Glutamatergic neuron (in vitro differentiated cells): ENCODE data around the gene HNRNPF. TPM values are rescaled to one million over a fixed set of nuclear protein-coding genes. Genes with fewer than 3 reads are reported as not detected.

Experiments
- DNase-seq: peaks from one replicate; pipeline ENCODE4 v3.0.0; 2022
- H3K27ac Mint-ChIP-seq: one replicate; pipeline ENCODE4 v1.8.0; 2020; ENCODE audit warnings: mild to moderate bottlenecking, mixed read lengths, inconsistent platforms; ENCODE audit not compliant: unreplicated experiment
- H3K27me3 Mint-ChIP-seq: one replicate; pipeline ENCODE4 v1.8.0; 2020; ENCODE audit warnings: mild to moderate bottlenecking, moderate library complexity, mixed read lengths, inconsistent platforms; ENCODE audit not compliant: unreplicated experiment
- H3K36me3 Mint-ChIP-seq: one replicate; pipeline ENCODE4 v1.8.0; 2020; ENCODE audit warnings: mild to moderate bottlenecking, mixed read lengths, inconsistent platforms; ENCODE audit not compliant: unreplicated experiment
- H3K4me1 Mint-ChIP-seq: one replicate; pipeline ENCODE4 v1.8.0; 2020; ENCODE audit warnings: mild to moderate bottlenecking, low read depth, mixed read lengths, inconsistent platforms; ENCODE audit not compliant: unreplicated experiment
- H3K4me3 Mint-ChIP-seq: one replicate; pipeline ENCODE4 v1.8.0; 2020; ENCODE audit warnings: mild to moderate bottlenecking, mixed read lengths, inconsistent platforms; ENCODE audit not compliant: unreplicated experiment
- H3K9me3 Mint-ChIP-seq: one replicate; pipeline ENCODE4 v1.8.0; 2020; ENCODE audit warnings: mild to moderate bottlenecking, moderate library complexity, mixed read lengths, inconsistent platforms; ENCODE audit not compliant: unreplicated experiment
- total RNA-seq: library from RNA; stranded (reverse); fragmentation: NEBNext Ultra II Directional; extraction: Animal tissue kit (Norgen Biotek cat#: 25700); gene quantifications from one replicate; pipeline ENCODE4 v1.2.1, GENCODE V29; 2021; ENCODE audit not compliant: unreplicated experiment
- TF ChIP-seq, protein P1 (sequence below): fragments of 200-600 bp; sonication (generic); IDR thresholded peaks from one replicate; pipeline ENCODE4 v1.5.0; 2021; ENCODE audit not compliant: partially characterized antibody, unreplicated experiment

Gene HNRNPF
- total RNA-seq, 1 donor from 2014 or later = 99.7 TPM

DNA sequence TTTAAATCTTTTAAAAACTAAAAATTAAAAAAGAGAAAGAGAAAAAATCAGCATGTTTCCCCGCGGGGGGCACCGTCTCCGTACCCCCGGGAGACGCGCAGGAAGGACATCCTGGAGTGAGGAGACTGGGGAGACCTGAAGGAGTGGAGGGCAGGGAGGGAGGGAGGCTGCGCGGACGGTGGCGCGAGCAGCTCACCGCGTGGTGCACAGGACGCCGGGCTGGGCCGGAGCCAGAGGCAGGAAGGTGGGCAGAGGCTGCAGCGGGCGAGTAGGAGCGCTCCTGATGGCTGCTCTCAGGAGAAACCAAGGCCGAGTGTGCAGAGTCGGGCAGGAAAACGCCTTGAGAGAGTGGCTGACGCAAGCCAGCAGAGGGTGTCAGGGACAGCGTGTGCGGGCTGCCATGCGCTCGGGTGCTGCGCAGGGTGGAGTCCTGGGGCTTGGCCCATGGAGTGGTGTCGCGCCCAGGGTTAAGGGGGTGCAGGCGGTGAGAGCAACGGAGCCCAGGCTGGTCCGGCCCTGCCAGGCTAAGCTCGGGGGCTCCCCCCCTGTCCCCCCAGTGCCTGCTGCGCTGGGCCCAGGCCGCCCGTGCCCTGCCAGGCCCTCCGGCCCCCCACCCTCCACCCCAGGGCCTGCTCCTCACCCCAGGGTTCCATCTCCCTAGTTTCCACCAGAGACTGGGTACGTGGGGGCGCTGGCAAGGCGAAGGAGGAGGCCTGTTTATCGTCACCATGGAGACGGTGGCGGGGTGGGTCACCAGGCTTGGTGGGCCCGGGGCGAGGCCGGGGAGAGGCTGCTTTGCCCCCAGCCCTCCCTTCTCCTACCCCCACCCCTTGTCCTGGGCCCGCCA, 66.5 kb downstream of the HNRNPF start:
- peaks cover 5% of the 10 kb centered on the region for H3K9me3 Mint-ChIP-seq
- DNase-seq = no peak
- H3K27ac Mint-ChIP-seq = no peak overlapping the region
- peaks cover 4% of the 10 kb centered on the region for H3K4me1 Mint-ChIP-seq
- peaks cover 4% of the 10 kb centered on the region for H3K36me3 Mint-ChIP-seq
- TF ChIP-seq, protein P1, sequence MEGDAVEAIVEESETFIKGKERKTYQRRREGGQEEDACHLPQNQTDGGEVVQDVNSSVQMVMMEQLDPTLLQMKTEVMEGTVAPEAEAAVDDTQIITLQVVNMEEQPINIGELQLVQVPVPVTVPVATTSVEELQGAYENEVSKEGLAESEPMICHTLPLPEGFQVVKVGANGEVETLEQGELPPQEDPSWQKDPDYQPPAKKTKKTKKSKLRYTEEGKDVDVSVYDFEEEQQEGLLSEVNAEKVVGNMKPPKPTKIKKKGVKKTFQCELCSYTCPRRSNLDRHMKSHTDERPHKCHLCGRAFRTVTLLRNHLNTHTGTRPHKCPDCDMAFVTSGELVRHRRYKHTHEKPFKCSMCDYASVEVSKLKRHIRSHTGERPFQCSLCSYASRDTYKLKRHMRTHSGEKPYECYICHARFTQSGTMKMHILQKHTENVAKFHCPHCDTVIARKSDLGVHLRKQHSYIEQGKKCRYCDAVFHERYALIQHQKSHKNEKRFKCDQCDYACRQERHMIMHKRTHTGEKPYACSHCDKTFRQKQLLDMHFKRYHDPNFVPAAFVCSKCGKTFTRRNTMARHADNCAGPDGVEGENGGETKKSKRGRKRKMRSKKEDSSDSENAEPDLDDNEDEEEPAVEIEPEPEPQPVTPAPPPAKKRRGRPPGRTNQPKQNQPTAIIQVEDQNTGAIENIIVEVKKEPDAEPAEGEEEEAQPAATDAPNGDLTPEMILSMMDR = no peak
- H3K4me3 Mint-ChIP-seq = no peak overlapping the region
- H3K27me3 Mint-ChIP-seq = peaks cover 9% of the 10 kb centered on the region

DNA sequence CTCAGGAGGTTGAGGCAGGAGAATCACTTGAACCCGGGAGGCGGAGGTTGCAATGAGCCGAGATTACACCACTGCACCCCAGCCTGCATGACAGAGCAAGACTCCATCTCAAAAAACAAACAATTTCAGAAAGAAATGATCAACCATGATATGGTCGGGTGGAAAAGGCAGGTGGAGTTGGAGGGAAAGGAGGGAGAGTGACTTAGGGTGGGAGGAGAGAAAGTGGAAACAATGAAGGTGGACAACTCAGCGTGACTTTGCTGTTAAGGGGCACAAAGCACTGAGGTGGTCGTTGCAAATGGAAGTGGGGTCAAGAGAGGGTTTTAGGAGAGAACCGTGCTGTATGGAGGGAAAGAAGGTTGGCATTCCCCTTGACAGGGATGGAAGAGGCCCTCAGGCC, 67.5 kb downstream of the HNRNPF start:
- Mint-ChIP-seq H3K27me3 (peaks cover 9% of the 10 kb centered on the region), H3K27ac (no peak overlapping the region), H3K36me3 (peaks cover 4% of the 10 kb centered on the region), H3K9me3 (peaks cover 5% of the 10 kb centered on the region), H3K4me3 (no peak overlapping the region), H3K4me1 (peaks cover 5% of the 10 kb centered on the region)
- TF ChIP-seq, protein P1 = no peak
- DNase-seq = no peak

DNA sequence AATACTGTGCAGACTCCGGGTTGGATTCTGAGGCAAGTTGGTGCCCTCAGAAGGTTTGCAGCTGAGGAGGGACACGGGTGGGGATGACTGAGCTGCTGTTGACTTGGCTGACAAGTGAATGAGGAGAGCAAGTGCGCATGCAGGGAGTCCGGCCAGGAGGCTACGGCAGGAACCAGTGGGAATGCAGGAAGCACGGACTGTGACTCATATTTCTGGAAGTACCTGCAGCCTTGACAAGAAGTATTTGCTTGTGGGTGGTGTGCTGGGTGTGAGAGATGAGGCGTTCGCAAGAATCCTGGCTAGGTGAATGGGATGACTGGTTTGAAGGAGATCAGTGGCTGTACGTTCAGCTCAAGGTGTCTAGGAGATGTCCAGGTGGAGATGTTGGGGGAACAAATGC, 68.4 kb downstream of the HNRNPF start:
- H3K27me3 Mint-ChIP-seq = peaks cover 9% of the 10 kb centered on the region
- H3K4me1 Mint-ChIP-seq = peaks cover 5% of the 10 kb centered on the region
- H3K36me3 Mint-ChIP-seq = peaks cover 4% of the 10 kb centered on the region
- no peak overlapping the region for H3K4me3 Mint-ChIP-seq
- H3K9me3 Mint-ChIP-seq = peaks cover 5% of the 10 kb centered on the region
- no peak for DNase-seq
- TF ChIP-seq, protein P1 = no peak
- no peak overlapping the region for H3K27ac Mint-ChIP-seq

DNA sequence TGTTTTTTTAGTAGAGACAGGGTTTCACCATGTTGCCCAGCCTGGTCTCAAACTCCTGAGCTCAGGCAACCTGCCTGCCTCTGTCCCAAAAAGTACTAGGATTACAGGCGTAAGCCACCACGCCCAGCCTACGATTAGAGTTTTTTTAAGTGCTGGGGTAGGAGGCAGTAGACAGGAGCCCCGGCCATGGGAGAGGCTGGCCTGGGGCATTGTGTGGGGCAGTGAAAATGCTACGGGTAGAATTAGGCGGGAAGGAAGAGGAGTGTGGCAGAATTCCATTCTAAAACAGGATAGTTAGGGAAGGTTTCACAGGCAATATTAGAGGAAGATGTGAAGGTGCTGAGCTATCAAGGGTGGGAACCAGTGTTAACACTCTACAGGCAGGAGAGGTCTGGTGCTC, 68.9 kb downstream of the HNRNPF start:
- Mint-ChIP-seq H3K27ac (no peak overlapping the region), H3K9me3 (peaks cover 5% of the 10 kb centered on the region), H3K4me3 (no peak overlapping the region), H3K4me1 (peaks cover 5% of the 10 kb centered on the region), H3K27me3 (peaks cover 9% of the 10 kb centered on the region), H3K36me3 (peaks cover 4% of the 10 kb centered on the region)
- no peak for DNase-seq
- TF ChIP-seq, protein P1 = no peak

DNA sequence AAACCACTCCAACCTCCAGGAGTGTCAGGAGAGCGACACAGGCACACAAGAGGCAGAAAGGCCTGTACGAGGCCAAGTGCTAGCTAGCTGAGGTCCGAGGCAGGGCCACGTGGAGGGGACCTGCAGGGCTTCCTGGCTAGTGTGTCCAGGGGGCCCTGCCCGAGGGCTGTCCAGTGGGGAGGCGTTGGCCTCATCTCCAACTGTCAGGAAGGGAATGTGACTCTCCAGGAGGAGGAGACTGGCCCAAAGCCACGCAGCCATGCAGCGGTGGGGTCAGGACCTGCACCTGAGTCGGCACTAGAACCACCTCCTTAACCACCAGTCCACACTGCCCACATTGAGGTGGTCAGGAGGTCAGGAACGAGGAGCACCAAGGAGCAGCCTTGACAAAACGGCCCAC, 69.8 kb downstream of the HNRNPF start:
- H3K27ac Mint-ChIP-seq = peak overlapping the region; percentile 44

More for the DNA sequence above, 69.8 kb downstream of the HNRNPF start:
- Mint-ChIP-seq H3K9me3 (peaks cover 5% of the 10 kb centered on the region), H3K4me3 (no peak overlapping the region), H3K36me3 (peaks cover 4% of the 10 kb centered on the region), H3K27me3 (peaks cover 9% of the 10 kb centered on the region), H3K4me1 (peaks cover 5% of the 10 kb centered on the region)
- TF ChIP-seq, protein P1 = no peak
- DNase-seq = no peak
